ENCODE data around the gene ZNF212.

Gene ZNF212

DNA sequence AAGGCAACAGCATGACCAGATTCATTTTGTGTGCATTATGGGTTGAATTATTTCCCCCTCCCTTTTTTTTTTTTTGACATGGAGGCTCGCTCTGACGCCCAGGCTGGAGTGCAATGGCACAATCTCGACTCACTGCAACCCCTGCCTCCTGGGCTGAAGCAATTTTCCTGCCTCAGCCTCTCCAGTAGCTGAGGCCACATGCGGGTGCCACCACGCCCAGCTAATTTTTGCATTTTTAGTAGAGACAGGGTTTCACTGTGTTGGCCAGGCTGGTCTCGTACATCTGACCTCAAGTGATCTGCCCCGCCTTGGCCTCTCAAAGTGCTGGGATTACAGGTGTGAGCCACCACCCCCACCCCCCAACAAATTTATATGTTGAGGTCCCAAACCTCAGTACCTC is 64.6 kb downstream of the ZNF212 start:
- Histone ChIP-seq H3K9me3 (ENCODE audit: control insufficient read depth, low read depth, low read length) (no peaks in the 10 kb centered on the region), H3K4me1 (ENCODE audit: control insufficient read depth, low read depth, low read length) (no peaks in the 10 kb centered on the region)

More for the DNA sequence above, 64.6 kb downstream of the ZNF212 start:
- Histone ChIP-seq H3K9ac (ENCODE audit: low read length) (no peak overlapping the region), H3K4me3 (ENCODE audit: low read length) (no peak overlapping the region), H3K36me3 (ENCODE audit: control insufficient read depth, low read depth, low read length) (no peaks in the 10 kb centered on the region), H3K27ac (ENCODE audit: low read length) (no peak overlapping the region), H3K27me3 (ENCODE audit: control insufficient read depth, insufficient read depth, low read length) (no peaks in the 10 kb centered on the region)
